GM18498 (cell line): ENCODE measurements around the gene CCDC82.

Source experiments
- ATAC-seq: cut with Tn5 transposase; IDR thresholded peaks from one replicate; pipeline ENCODE4 v1.9.1; 2021; ENCODE audit warnings: mild to moderate bottlenecking, moderate library complexity; ENCODE audit not compliant: unreplicated experiment

The CCDC82 gene

GRCh38 chr11:96329855-96330510 lies 59.7 kb downstream of the CCDC82 start:
- no peak for ATAC-seq

- ATAC-seq, result no peak
Measured at GRCh38 chr11:96329419-96329818, 60.3 kb downstream of the CCDC82 start.

- no peak for ATAC-seq
Measured at GRCh38 chr11:96328395-96329010, 61.2 kb downstream of the CCDC82 start.

GRCh38 chr11:96326959-96327358 lies 62.8 kb downstream of the CCDC82 start:
- ATAC-seq, result no peak

GRCh38 chr11:96324912-96325311 lies 64.8 kb downstream of the CCDC82 start:
- ATAC-seq, result no peak

GRCh38 chr11:96323642-96323985 lies 66.1 kb downstream of the CCDC82 start:
- no peak for ATAC-seq

GRCh38 chr11:96322775-96323641 lies 66.7 kb downstream of the CCDC82 start:
- no peak for ATAC-seq

- no peak for ATAC-seq
Measured at GRCh38 chr11:96321091-96321490, 68.6 kb downstream of the CCDC82 start.

- ATAC-seq, result no peak
Measured at GRCh38 chr11:96319898-96320656, 69.6 kb downstream of the CCDC82 start.

GRCh38 chr11:96318850-96319249 lies 70.9 kb downstream of the CCDC82 start:
- no peak for ATAC-seq

GRCh38 chr11:96318399-96318798 lies 71.3 kb downstream of the CCDC82 start:
- ATAC-seq, result no peak

GRCh38 chr11:96317985-96318384 lies 71.7 kb downstream of the CCDC82 start:
- ATAC-seq, result no peak

- ATAC-seq, result no peak
Measured at GRCh38 chr11:96317571-96317970, 72.1 kb downstream of the CCDC82 start.

- no peak for ATAC-seq
Measured at GRCh38 chr11:96316869-96317268, 72.8 kb downstream of the CCDC82 start.

GRCh38 chr11:96315476-96315875 lies 74.2 kb downstream of the CCDC82 start:
- no peak for ATAC-seq

- ATAC-seq, result no peak
Measured at GRCh38 chr11:96314326-96315020, 75.2 kb downstream of the CCDC82 start.

GRCh38 chr11:96313163-96313562 lies 76.5 kb downstream of the CCDC82 start:
- ATAC-seq, result no peak

- no peak for ATAC-seq
Measured at GRCh38 chr11:96311120-96311568, 78.6 kb downstream of the CCDC82 start.

- ATAC-seq, result no peak
Measured at GRCh38 chr11:96310236-96310635, 79.5 kb downstream of the CCDC82 start.

- no peak for ATAC-seq
Measured at GRCh38 chr11:96309643-96310017, 80.1 kb downstream of the CCDC82 start.
